GM12891 (cell line): ENCODE data around the gene PRRX2.

Experiments
- DNase-seq: peaks from one replicate; pipeline ENCODE4 v3.0.0; 2011; ENCODE audit warnings: low spot score; ENCODE audit not compliant: insufficient read length
- FAIRE-seq: peaks from 2 replicates; lab custom pipeline; 2011; peaks lifted over from hg19 to GRCh38; lab: Jason Lieb, UNC
- PAX5 ChIP-seq: IDR thresholded peaks from 2 replicates; pipeline ENCODE4 v1.6.1; 2011; ENCODE audit warnings: low read length, moderate library complexity, mild to moderate bottlenecking; ENCODE audit not compliant: insufficient read depth, severe bottlenecking
- POLR2A ChIP-seq: IDR thresholded peaks from 2 replicates; pipeline ENCODE4 v1.6.1; 2011; ENCODE audit warnings: low read depth, low read length, control low read depth
- POLR2AphosphoS5 ChIP-seq: IDR thresholded peaks from 2 replicates; pipeline ENCODE4 v1.6.1; 2011; ENCODE audit warnings: low read depth, low read length, control low read depth
- POU2F2 ChIP-seq: IDR thresholded peaks from 2 replicates; pipeline ENCODE4 v1.6.1; 2011; ENCODE audit warnings: low read depth, mild to moderate bottlenecking, control low read depth, low read length, moderate library complexity
- SPI1 ChIP-seq: IDR thresholded peaks from 2 replicates; pipeline ENCODE4 v1.6.1; 2011; ENCODE audit warnings: low read depth, low read length, control low read depth
- TAF1 ChIP-seq: IDR thresholded peaks from 2 replicates; pipeline ENCODE4 v1.6.1; 2011; ENCODE audit warnings: low read depth, low read length, control low read depth

PRRX2 gene

GRCh38 chr9:129725795-129726251 lies 60.4 kb downstream of the PRRX2 start:
- TF ChIP-seq SPI1, result no peak
- TF ChIP-seq PAX5, result no peak
- no peak for TF ChIP-seq POLR2A
- TF ChIP-seq TAF1, result no peak
- no peak for TF ChIP-seq POU2F2
- TF ChIP-seq POLR2AphosphoS5, result no peak
- no peak for DNase-seq
- no peak for FAIRE-seq

- FAIRE-seq (no peak), DNase-seq (peak; percentile 89)
- no peak for TF ChIP-seq PAX5
- TF ChIP-seq SPI1, result no peak
- TF ChIP-seq POLR2AphosphoS5, result no peak
- TF ChIP-seq POU2F2, result no peak
- no peak for TF ChIP-seq TAF1
Observed at GRCh38 chr9:129726322-129727160, 61.1 kb downstream of the PRRX2 start.

GRCh38 chr9:129728744-129729143 lies 63.3 kb downstream of the PRRX2 start:
- no peak for DNase-seq
- TF ChIP-seq SPI1 (no peak), PAX5 (no peak), TAF1 (no peak), POU2F2 (no peak), POLR2AphosphoS5 (no peak), POLR2A (no peak)
- no peak for FAIRE-seq

- DNase-seq (no peak), FAIRE-seq (no peak)
- TF ChIP-seq POLR2AphosphoS5 (no peak), SPI1 (no peak), POU2F2 (no peak), TAF1 (no peak), POLR2A (no peak), PAX5 (no peak)
Observed at GRCh38 chr9:129731477-129732085, 66.1 kb downstream of the PRRX2 start.

GRCh38 chr9:129732100-129732499 lies 66.7 kb downstream of the PRRX2 start:
- DNase-seq, result no peak
- TF ChIP-seq PAX5 (no peak), POLR2A (no peak), SPI1 (no peak), POLR2AphosphoS5 (no peak), POU2F2 (no peak), TAF1 (no peak)
- FAIRE-seq, result no peak

- FAIRE-seq (no peak), DNase-seq (no peak)
- TF ChIP-seq POLR2A (no peak), TAF1 (no peak), POU2F2 (no peak), POLR2AphosphoS5 (no peak), PAX5 (no peak), SPI1 (no peak)
Observed at GRCh38 chr9:129732946-129733631, 67.6 kb downstream of the PRRX2 start.

GRCh38 chr9:129733632-129733953 lies 68.1 kb downstream of the PRRX2 start:
- no peak for TF ChIP-seq SPI1
- TF ChIP-seq POLR2AphosphoS5, result no peak
- TF ChIP-seq TAF1, result no peak
- TF ChIP-seq PAX5, result no peak
- TF ChIP-seq POLR2A, result no peak
- no peak for TF ChIP-seq POU2F2
- FAIRE-seq (no peak), DNase-seq (no peak)

- DNase-seq (no peak), FAIRE-seq (no peak)
- TF ChIP-seq POLR2A, result no peak
- no peak for TF ChIP-seq TAF1
Observed at GRCh38 chr9:129735546-129735945, 70.1 kb downstream of the PRRX2 start.

- no peak for DNase-seq
- no peak for TF ChIP-seq PAX5
- no peak for TF ChIP-seq POU2F2
- no peak for TF ChIP-seq POLR2AphosphoS5
- no peak for TF ChIP-seq POLR2A
- FAIRE-seq, result no peak
Observed at GRCh38 chr9:129736334-129736733, 70.9 kb downstream of the PRRX2 start.
